Sigmoid colon (tissue), 7 donors: ENCODE results near the gene ENPP6. TPM values are rescaled to one million over a fixed set of nuclear protein-coding genes. Genes with fewer than 3 reads are reported as not detected.

Experiments used
- DNase-seq: peaks from one replicate; pipeline ENCODE4 v3.0.0-alpha.2; 2019
- H3K27ac ChIP-seq, 4 donors: fragments of 200-600 bp; sonication (generic); one replicate each; pipeline ENCODE4 v1.5.1; 2016 to 2019; ENCODE audit warnings: mild to moderate bottlenecking in 1 of 4
- H3K27me3 ChIP-seq, 3 donors: fragments of 200-600 bp; sonication (generic); one replicate each; pipeline ENCODE4 v1.5.1; 2019; ENCODE audit warnings: mild to moderate bottlenecking in 1 of 3
- H3K36me3 ChIP-seq, 4 donors: fragments of 200-600 bp; sonication (generic); one replicate each; pipeline ENCODE4 v1.5.1; 2016 to 2019
- H3K4me1 ChIP-seq, 4 donors: fragments of 200-600 bp; sonication (generic); one replicate each; pipeline ENCODE4 v1.5.1; 2017 to 2019
- H3K4me3 ChIP-seq, 4 donors: fragments of 200-600 bp; sonication (generic); one replicate each; pipeline ENCODE4 v1.5.1; 2017 to 2019; ENCODE audit warnings: mild to moderate bottlenecking in 2 of 4, moderate library complexity in 1 of 4
- H3K9me3 ChIP-seq, 4 donors: fragments of 200-600 bp in 3 of 4; sonication (generic) in 3 of 4; one replicate each; pipeline versions ENCODE4 v1.5.1 to v1.6.1; 2013 to 2019
- EP300 ChIP-seq, 4 donors: sonication (generic); formaldehyde crosslinking; IDR thresholded peaks; one replicate each; pipeline ENCODE4 v1.6.1; 2017; ENCODE audit warnings: antibody characterized with exemption in 4 of 4
- POLR2A ChIP-seq, 2 donors: fragments of 450-650 bp; IDR thresholded peaks; one replicate each; pipeline ENCODE4 v1.6.1; 2016; ENCODE audit warnings: antibody characterized with exemption in 2 of 2, mild to moderate bottlenecking in 2 of 2, moderate library complexity in 2 of 2
- POLR2AphosphoS5 ChIP-seq, 4 donors: sonication (generic); formaldehyde crosslinking; IDR thresholded peaks; one replicate each; pipeline ENCODE4 v1.6.1; 2017; ENCODE audit warnings: antibody characterized with exemption in 4 of 4
- WGBS, 2 donors: extraction: QIAGEN DNeasy Blood & Tissue Kit; methylation state at CpG; one replicate each; pipeline ENCODE4 v1.1.7; 2013; 5-methylcytosine and 5-hydroxymethylcytosine counted together
- intact Hi-C: fragments of 100-400 bp; cut with DNase I; formaldehyde crosslinking; loops from one replicate; pipeline ENCODE4 v1.15.1; 2023
- polyA plus RNA-seq, 3 donors: library from polyadenylated mRNA; stranded (reverse); fragments of 200-250 nt; gene quantifications; one replicate each; pipeline ENCODE4 v1.2.3, GENCODE V29; 2013
- total RNA-seq, 4 donors: library from RNA; depleted of rRNA; stranded (reverse); fragments of >200 nt; gene quantifications; one replicate each; pipeline ENCODE4 v1.1.0, GENCODE V29; 2016
- TF ChIP-seq, protein P1 (sequence below), 4 experiments: fragments of 450-650 bp in 3 of 4; fragments of 200-600 bp in 1 of 4; IDR thresholded peaks; one replicate each; pipeline ENCODE4 v1.5.1; 2016 to 2019; ENCODE audit warnings: antibody characterized with exemption in 4 of 4, mild to moderate bottlenecking in 3 of 4, moderate library complexity in 2 of 4
- donor health status: healthy with polysubstance abuse.
- donor health status: Bipolar disorder and iron deficiency.
- donor health status: healthy.

Gene ENPP6
- total and polyA plus RNA-seq, 7 donors = under 0.01 to 0.66 (median 0.31) TPM

DNA sequence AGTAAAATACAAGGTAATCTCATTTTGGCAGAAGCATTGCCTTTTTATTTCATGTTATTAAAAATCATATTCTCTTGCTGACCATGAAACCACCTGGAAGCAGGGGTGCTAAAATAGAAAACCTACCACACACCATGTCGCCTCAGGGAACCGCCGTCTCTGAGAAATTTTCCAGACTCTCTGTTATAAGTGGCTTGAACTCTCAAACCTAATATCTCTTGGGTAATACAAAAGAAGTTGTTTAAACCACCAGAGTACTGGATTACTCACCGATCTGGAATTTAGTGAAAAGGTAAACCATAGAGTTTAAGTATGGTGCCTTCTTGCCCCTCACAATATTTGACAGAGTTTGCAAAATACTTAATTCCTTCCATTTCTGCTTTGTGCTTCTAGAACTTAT, 27.7 kb downstream of the ENPP6 start:
- intact Hi-C loops = no loop called here
- Histone ChIP-seq H3K36me3 (no peaks in the 10 kb centered on the region), H3K9me3 (peaks cover 0 to 2% (median 0%) of the 10 kb centered on the region in 4 donors), H3K27ac (no peak overlapping the region), H3K4me1 (peaks cover 0 to 8% (median 3%) of the 10 kb centered on the region in 4 donors), H3K4me3 (no peak overlapping the region), H3K27me3 (no peaks in the 10 kb centered on the region)
- WGBS, 2 donors = 81 to 90% methylated on average over 4 of the region's 4 CpGs
- TF ChIP-seq, protein P1, sequence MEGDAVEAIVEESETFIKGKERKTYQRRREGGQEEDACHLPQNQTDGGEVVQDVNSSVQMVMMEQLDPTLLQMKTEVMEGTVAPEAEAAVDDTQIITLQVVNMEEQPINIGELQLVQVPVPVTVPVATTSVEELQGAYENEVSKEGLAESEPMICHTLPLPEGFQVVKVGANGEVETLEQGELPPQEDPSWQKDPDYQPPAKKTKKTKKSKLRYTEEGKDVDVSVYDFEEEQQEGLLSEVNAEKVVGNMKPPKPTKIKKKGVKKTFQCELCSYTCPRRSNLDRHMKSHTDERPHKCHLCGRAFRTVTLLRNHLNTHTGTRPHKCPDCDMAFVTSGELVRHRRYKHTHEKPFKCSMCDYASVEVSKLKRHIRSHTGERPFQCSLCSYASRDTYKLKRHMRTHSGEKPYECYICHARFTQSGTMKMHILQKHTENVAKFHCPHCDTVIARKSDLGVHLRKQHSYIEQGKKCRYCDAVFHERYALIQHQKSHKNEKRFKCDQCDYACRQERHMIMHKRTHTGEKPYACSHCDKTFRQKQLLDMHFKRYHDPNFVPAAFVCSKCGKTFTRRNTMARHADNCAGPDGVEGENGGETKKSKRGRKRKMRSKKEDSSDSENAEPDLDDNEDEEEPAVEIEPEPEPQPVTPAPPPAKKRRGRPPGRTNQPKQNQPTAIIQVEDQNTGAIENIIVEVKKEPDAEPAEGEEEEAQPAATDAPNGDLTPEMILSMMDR (IDR thresholded peaks at IDR 0.05) = no peak
- TF ChIP-seq POLR2AphosphoS5 (IDR thresholded peaks at IDR 0.05) (no peak), EP300 (IDR thresholded peaks at IDR 0.05) (no peak), POLR2A (IDR thresholded peaks at IDR 0.05) (no peak)
- DNase-seq = no peak

GRCh38 chr4:184188443-184189400, 29.0 kb downstream of the ENPP6 start:
- WGBS, 2 donors = 89 to 90% methylated on average over 12 of the region's 12 CpGs
- H3K27ac ChIP-seq = no peak overlapping the region
- H3K36me3 ChIP-seq = no peaks in the 10 kb centered on the region
- TF ChIP-seq, protein P1 (IDR thresholded peaks at IDR 0.05) = no peak
- TF ChIP-seq EP300 (IDR thresholded peaks at IDR 0.05) = no peak
- TF ChIP-seq POLR2A (IDR thresholded peaks at IDR 0.05) = no peak
- no peak for TF ChIP-seq POLR2AphosphoS5 (IDR thresholded peaks at IDR 0.05)
- intact Hi-C loops = no loop called here
- H3K27me3 ChIP-seq = no peaks in the 10 kb centered on the region
- peaks cover 0 to 8% (median 3%) of the 10 kb centered on the region in 4 donors for H3K4me1 ChIP-seq
- H3K4me3 ChIP-seq = no peak overlapping the region
- DNase-seq = no peak
- peaks cover 0 to 2% (median 0%) of the 10 kb centered on the region in 4 donors for H3K9me3 ChIP-seq

DNA sequence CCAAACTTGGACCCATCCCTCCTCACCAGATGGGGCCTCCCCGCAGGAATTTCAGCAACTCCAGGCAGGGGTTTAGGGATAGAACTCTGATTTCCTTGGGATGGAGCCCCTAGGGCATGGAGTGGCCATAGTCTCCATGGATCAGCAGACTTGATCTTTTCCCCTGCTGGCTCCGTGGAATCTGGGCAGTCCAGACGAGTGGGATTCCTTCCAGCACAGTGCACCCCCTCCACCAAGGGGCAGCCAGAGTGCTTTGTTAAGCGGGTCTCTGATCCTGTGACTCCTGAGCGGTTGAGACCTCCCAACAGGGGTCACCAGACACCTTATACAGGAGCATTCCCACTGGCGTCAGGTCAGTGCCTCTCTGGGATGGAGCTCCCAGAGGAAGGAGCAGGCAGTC, 40.4 kb downstream of the ENPP6 start:
- H3K4me1 ChIP-seq = no peaks in the 10 kb centered on the region
- no peak overlapping the region for H3K27ac ChIP-seq
- no peaks in the 10 kb centered on the region for H3K36me3 ChIP-seq
- no peak for TF ChIP-seq POLR2A (IDR thresholded peaks at IDR 0.05)
- no peak for DNase-seq
- H3K27me3 ChIP-seq = no peaks in the 10 kb centered on the region
- no peak overlapping the region for H3K4me3 ChIP-seq
- WGBS, 2 donors = 86 to 87% methylated on average over 6 of the region's 6 CpGs
- H3K9me3 ChIP-seq = peaks cover 0 to 2% (median 0%) of the 10 kb centered on the region in 4 donors
- intact Hi-C loops = no loop called here

DNA sequence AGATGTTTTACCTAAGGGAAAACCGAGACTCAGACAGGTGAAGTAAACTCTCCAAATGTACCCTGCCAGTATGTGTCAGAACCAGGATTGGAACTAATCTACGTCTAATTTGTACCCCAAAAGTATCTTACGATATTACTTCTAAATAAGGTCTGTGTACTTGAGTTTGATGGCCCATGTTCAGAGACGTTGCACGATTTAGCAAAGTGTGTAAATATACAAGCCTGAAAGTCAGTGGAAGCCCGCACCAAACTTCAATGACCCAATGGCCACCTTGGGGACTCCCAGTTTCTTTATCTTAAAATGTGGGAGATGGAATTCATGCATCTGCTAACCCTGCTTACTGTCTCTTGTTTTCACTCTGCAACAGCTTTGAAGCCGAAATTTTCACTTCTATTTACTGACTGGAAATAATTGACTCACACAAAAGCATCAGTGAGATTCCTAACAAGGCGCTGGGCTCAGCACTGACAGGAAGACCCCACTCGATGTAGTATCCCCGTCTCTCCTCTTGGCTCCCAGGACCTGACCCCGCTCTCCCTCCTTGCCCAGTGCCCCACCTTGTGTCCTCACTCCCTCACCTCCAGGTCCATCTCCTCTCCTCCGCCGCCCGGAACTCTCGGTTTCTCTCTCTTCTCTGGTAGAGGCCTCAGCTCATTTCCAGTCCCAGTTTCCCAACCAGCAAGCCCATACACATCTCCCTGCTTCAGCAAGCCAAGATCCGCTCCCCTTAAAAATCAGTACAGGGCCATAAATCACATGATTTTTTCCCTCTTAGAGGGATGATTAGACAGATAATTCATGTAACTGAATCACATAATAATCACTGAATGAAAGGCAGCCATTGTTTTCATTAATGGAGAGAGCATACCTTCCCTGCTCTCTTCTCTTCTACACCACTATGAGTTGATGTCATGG, 42.8 kb downstream of the ENPP6 start:
- Histone ChIP-seq H3K36me3 (no peaks in the 10 kb centered on the region), H3K9me3 (peaks cover 0 to 2% (median 0%) of the 10 kb centered on the region in 4 donors), H3K4me1 (no peaks in the 10 kb centered on the region), H3K27me3 (no peaks in the 10 kb centered on the region), H3K4me3 (no peak overlapping the region), H3K27ac (no peak overlapping the region)
- intact Hi-C loops = no loop called here
- 85 to 86% methylated on average over 16 of the region's 16 CpGs for WGBS, 2 donors
- no peak for TF ChIP-seq EP300 (IDR thresholded peaks at IDR 0.05)
- no peak for TF ChIP-seq POLR2A (IDR thresholded peaks at IDR 0.05)
- TF ChIP-seq, protein P1 (IDR thresholded peaks at IDR 0.05) = no peak
- TF ChIP-seq POLR2AphosphoS5 (IDR thresholded peaks at IDR 0.05) = no peak
- DNase-seq = no peak

DNA sequence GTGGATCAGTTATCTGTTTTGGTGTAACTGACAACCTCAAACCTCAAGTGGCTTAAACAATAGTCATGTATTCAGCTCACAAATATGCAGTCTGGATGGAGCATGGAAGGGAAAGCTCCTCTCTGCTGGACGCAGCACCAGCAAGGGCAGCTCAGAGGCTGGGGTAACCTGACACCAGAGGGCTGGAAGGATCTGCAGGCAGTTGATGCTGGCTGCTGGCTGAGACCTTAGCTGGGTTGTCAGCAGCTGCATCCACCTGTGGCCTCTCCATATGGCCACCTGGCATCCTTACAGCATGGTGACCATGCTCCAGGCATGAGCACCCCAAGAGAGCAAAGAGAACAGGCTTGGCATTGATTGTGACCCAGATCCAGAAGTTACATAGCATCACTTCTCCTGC, 46.7 kb downstream of the ENPP6 start:
- peaks cover 0 to 13% (median 6%) of the 10 kb centered on the region in 3 donors for H3K27me3 ChIP-seq
- peaks cover 0 to 8% (median 7%) of the 10 kb centered on the region in 4 donors for H3K4me1 ChIP-seq
- DNase-seq = no peak
- H3K27ac ChIP-seq = no peak overlapping the region
- no peaks in the 10 kb centered on the region for H3K9me3 ChIP-seq
- intact Hi-C loops = no loop called here
- H3K36me3 ChIP-seq = no peaks in the 10 kb centered on the region
- no peak overlapping the region for H3K4me3 ChIP-seq
- WGBS, 2 donors = 74 to 75% methylated on average over 1 of the region's 1 CpG
- TF ChIP-seq EP300 (IDR thresholded peaks at IDR 0.05) (no peak), POLR2A (IDR thresholded peaks at IDR 0.05) (no peak)
